Measurements from ENCODE around the gene ZDHHC19.

GRCh38 chr3:196232882-196233251 is 21.7 kb upstream of the ZDHHC19 start:
- TF ChIP-seq CTCF (conservative IDR thresholded peaks at IDR 0.05; ENCODE audit: low read depth in 2 of 2), result no peak
- TF ChIP-seq EZH2 (IDR thresholded peaks at IDR 0.05; ENCODE audit: low read depth, unreplicated experiment), result no peak
- TF ChIP-seq POLR2AphosphoS5 (IDR thresholded peaks at IDR 0.05; ENCODE audit: low read depth), result no peak
- no peak for TF ChIP-seq REST (IDR thresholded peaks at IDR 0.05; ENCODE audit: unreplicated experiment)
